Kidney (tissue), 14 donors: Measurements from ENCODE around the gene MS4A15. TPM values are rescaled to one million over a fixed set of nuclear protein-coding genes. Genes with fewer than 3 reads are reported as not detected.
"Not testable (repeated sequence)": the region's sequence is repeated elsewhere in the genome, so short reads cannot be mapped to it uniquely, and the experiment has no call there.

Experiments
- DNase-seq, 5 donors: peaks; one replicate each; pipeline ENCODE4 v3.0.0-alpha.2; 2013 to 2020
- FAIRE-seq: peaks from 2 replicates; lab custom pipeline; 2012; peaks lifted over from hg19 to GRCh38; lab: Jason Lieb, UNC
- H3K27ac ChIP-seq, 2 donors: one replicate each; pipeline ENCODE4 v1.7.0; 2013; ENCODE audit warnings: low read depth in 2 of 2, low read length in 2 of 2, inconsistent platforms in 1 of 2
- H3K27me3 ChIP-seq: one replicate; pipeline ENCODE4 v1.7.1; 2013; ENCODE audit warnings: low read length, inconsistent platforms; ENCODE audit not compliant: control insufficient read depth, insufficient read depth
- H3K36me3 ChIP-seq, 3 donors: one replicate each; pipeline versions ENCODE4 v1.7.0 to v1.7.1; 2013; ENCODE audit warnings: low read length in 3 of 3, control low read depth in 1 of 3, inconsistent platforms in 1 of 3; ENCODE audit not compliant: insufficient read depth in 3 of 3, control insufficient read depth in 2 of 3
- H3K4me1 ChIP-seq, 3 donors: one replicate each; pipeline versions ENCODE4 v1.7.0 to v1.7.1; 2013; ENCODE audit warnings: low read length in 3 of 3, inconsistent platforms in 1 of 3, low read depth in 1 of 3; ENCODE audit not compliant: control insufficient read depth in 2 of 3, insufficient read depth in 2 of 3
- H3K4me3 ChIP-seq, 3 donors: one replicate each; pipeline versions ENCODE4 v1.7.0 to v1.8.1; 2013; ENCODE audit warnings: low read length in 3 of 3, control low read depth in 1 of 3, inconsistent platforms in 1 of 3
- H3K9ac ChIP-seq, 3 donors: one replicate each; pipeline versions ENCODE4 v1.7.0 to v1.7.1; 2013; ENCODE audit warnings: low read length in 3 of 3, control low read depth in 1 of 3, inconsistent platforms in 1 of 3
- H3K9me3 ChIP-seq, 3 donors: one replicate each; pipeline versions ENCODE4 v1.7.0 to v1.7.1; 2013; ENCODE audit warnings: low read length in 3 of 3, control low read depth in 1 of 3, inconsistent platforms in 1 of 3; ENCODE audit not compliant: control insufficient read depth in 2 of 3, insufficient read depth in 1 of 3
- intact Hi-C: fragments of 100-400 bp; cut with DNase I; formaldehyde crosslinking; loops from one replicate; pipeline ENCODE4 v1.11.1; 2022
- polyA plus RNA-seq: library from polyadenylated mRNA; stranded (reverse); fragments of 350-450 nt; fragmentation: Illumina TruSeq; extraction: RNeasy Lipid Tissue Mini Kit (QIAGEN cat#74804); gene quantifications from one replicate; pipeline ENCODE4 v1.2.3, GENCODE V29; 2014; ENCODE audit warnings: low read depth, low replicate concordance; ENCODE audit not compliant: insufficient read depth
- total RNA-seq: library from RNA; stranded (reverse); fragmentation: NEBNext Ultra II Directional; extraction: Animal tissue kit (Norgen Biotek cat#: 25700); gene quantifications from one replicate; pipeline ENCODE4 v1.2.1, GENCODE V29; 2021
- TF ChIP-seq, protein P1 (sequence below): IDR thresholded peaks from 3 replicates; pipeline ENCODE4 v1.5.1; 2012; ENCODE audit warnings: mild to moderate bottlenecking, moderate library complexity, borderline replicate concordance; ENCODE audit not compliant: insufficient read depth; ENCODE audit errors: extremely low read depth
- donor health status: control.
- donor health status: control.
- donor health status: control.
- donor health status: control.
- donor health status: control.
- donor health status: DM: yes; HTN: yes; CAD: no.
- donor health status: Normal renal cell carcinoma (clear cell type).

Gene MS4A15
- total and polyA plus RNA-seq, 2 donors from 2014 or later: not detected

GRCh38 chr11:60754887-60755286 is 1.8 kb upstream of the MS4A15 start:
- no peak overlapping the region for H3K4me3 ChIP-seq
- no peak overlapping the region for H3K27ac ChIP-seq
- no peaks in the 10 kb centered on the region for H3K36me3 ChIP-seq
- H3K27me3 ChIP-seq: no peaks in the 10 kb centered on the region
- H3K9me3 ChIP-seq: no peaks in the 10 kb centered on the region
- H3K4me1 ChIP-seq: no peaks in the 10 kb centered on the region
- intact Hi-C loops: no loop called here
- no peak for DNase-seq
- no peak overlapping the region for H3K9ac ChIP-seq
- FAIRE-seq: no peak
- TF ChIP-seq, protein P1, sequence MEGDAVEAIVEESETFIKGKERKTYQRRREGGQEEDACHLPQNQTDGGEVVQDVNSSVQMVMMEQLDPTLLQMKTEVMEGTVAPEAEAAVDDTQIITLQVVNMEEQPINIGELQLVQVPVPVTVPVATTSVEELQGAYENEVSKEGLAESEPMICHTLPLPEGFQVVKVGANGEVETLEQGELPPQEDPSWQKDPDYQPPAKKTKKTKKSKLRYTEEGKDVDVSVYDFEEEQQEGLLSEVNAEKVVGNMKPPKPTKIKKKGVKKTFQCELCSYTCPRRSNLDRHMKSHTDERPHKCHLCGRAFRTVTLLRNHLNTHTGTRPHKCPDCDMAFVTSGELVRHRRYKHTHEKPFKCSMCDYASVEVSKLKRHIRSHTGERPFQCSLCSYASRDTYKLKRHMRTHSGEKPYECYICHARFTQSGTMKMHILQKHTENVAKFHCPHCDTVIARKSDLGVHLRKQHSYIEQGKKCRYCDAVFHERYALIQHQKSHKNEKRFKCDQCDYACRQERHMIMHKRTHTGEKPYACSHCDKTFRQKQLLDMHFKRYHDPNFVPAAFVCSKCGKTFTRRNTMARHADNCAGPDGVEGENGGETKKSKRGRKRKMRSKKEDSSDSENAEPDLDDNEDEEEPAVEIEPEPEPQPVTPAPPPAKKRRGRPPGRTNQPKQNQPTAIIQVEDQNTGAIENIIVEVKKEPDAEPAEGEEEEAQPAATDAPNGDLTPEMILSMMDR: no peak

GRCh38 chr11:60757231-60757800 is 649 bp downstream of the MS4A15 start:
- Histone ChIP-seq H3K9me3 (no peaks in the 10 kb centered on the region), H3K27ac (no peak overlapping the region), H3K4me3 (no peak overlapping the region), H3K4me1 (no peaks in the 10 kb centered on the region), H3K9ac (no peak overlapping the region), H3K36me3 (no peaks in the 10 kb centered on the region), H3K27me3 (no peaks in the 10 kb centered on the region)
- DNase-seq (no peak), FAIRE-seq (no peak)
- intact Hi-C loops: no loop called here
- TF ChIP-seq, protein P1: no peak

DNA sequence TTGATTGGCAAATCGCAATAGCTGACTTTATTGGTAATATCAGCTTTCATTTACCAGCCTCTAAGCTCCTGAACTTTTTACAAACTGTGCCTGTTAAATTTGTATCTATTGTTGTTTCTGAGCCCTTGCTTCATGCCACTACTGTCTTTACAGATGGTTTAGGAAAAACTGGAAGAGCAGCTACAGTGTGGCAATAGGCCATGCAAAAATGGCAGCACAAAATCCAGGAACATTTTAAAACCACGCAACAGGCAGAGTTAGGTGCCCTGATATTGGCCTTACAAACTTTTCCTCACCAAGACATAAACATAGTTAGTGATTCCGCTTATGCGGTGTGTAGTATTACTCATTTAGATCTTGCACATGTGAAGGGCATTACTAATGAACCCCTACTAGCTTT is 2.0 kb downstream of the MS4A15 start:
- H3K36me3 ChIP-seq, FAIRE-seq, H3K9ac ChIP-seq, H3K27me3 ChIP-seq, H3K4me3 ChIP-seq, H3K9me3 ChIP-seq, intact Hi-C loops, H3K4me1 ChIP-seq, DNase-seq, H3K27ac ChIP-seq: not testable (repeated sequence)

GRCh38 chr11:60759438-60760225 is 3.0 kb downstream of the MS4A15 start:
- H3K4me3 ChIP-seq, H3K27me3 ChIP-seq, H3K9me3 ChIP-seq, DNase-seq, H3K27ac ChIP-seq, H3K36me3 ChIP-seq, H3K4me1 ChIP-seq, H3K9ac ChIP-seq, intact Hi-C loops, FAIRE-seq: not testable (repeated sequence)
